ENCODE data around the gene ZNF282.

Gene ZNF282

DNA sequence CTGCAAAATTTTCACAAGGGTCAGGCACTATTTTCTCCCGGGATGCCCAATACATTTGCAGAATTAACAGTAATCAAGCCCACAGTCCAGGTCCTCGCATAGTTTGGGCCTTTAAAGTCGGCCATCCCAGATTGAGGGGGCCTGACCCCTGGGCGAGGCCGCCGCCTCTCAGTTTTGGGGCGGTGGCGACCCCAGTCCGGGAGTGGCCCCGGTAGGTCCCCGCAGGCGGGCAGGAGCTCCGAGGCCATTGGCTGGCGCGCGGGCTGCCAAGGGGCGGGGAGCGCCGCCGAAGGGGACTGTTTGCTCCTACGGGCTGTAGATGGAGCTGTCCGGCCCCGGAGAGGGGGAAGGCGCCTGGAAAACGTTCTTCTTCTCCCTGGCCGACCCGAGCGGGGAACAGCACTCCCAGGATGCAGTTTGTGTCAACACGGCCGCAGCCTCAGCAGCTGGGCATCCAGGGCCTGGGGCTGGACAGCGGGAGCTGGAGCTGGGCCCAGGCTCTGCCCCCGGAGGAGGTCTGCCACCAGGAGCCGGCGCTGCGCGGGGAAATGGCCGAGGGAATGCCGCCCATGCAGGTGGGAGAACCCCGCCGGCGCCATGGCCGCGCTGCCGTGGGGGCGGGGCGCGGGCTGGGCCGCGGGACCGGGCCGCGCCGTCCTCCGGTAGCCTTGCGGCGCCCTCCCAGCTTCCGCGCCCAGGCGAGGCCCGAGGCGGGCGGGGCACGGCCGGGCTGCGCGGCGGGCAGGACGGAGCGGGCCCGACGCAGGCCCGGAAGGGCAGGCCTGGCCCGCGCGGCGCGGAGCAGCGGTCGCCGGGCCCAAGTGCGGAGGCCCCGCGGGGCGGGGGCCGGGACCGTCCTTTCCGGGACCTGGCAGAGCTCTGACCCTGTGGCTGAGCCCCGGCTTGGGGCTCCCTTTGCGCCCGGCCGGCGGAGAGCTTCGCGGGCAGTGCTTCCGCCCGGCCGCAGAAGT is at the start of gene ZNF282:
TSS of gene ZNF282 (plus strand) at position 367 of the 971 bp plus-strand sequence. CDS start at position 411, 44 bp downstream.
- no peak for FAIRE-seq

DNA sequence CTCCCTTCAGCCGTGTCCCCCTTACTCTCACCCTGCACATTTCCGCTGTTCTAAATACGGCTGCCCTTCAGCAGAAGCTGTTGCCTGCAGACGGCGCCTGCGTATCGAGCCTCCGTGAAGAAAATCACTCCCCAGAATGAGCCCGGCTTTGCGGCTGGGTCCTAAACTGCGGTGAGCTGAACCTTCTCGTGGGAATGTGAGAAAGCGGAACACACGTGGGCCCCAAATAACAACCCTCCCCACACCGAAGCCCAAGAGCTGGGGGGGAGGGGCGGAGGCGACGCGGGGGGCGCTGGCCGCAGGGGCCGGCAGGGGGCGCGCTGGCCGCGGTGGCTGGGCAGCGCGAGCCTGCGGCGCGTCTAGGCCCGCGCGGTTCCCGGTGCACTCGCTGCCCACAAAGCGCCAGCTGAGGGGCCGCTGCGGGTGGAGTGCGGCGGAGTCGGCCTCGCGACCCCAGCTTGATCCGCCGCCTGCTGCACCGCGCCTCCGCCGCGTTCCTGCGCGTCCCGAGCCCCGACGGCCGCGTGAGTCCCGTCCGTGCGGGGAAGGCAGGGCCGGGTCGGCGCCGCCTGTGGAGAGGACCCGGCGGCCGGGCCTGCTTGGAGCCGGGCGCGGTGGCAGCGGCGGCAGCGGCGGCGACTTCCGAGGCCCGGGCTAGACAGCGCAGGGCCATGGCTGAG is 48.1 kb upstream of the ZNF282 start, which contains the start of gene ZNF398:
TSS of gene ZNF398 (plus strand) at position 382 of the 680 bp plus-strand sequence. CDS start at position 672, 290 bp downstream.
- no peak for FAIRE-seq

DNA sequence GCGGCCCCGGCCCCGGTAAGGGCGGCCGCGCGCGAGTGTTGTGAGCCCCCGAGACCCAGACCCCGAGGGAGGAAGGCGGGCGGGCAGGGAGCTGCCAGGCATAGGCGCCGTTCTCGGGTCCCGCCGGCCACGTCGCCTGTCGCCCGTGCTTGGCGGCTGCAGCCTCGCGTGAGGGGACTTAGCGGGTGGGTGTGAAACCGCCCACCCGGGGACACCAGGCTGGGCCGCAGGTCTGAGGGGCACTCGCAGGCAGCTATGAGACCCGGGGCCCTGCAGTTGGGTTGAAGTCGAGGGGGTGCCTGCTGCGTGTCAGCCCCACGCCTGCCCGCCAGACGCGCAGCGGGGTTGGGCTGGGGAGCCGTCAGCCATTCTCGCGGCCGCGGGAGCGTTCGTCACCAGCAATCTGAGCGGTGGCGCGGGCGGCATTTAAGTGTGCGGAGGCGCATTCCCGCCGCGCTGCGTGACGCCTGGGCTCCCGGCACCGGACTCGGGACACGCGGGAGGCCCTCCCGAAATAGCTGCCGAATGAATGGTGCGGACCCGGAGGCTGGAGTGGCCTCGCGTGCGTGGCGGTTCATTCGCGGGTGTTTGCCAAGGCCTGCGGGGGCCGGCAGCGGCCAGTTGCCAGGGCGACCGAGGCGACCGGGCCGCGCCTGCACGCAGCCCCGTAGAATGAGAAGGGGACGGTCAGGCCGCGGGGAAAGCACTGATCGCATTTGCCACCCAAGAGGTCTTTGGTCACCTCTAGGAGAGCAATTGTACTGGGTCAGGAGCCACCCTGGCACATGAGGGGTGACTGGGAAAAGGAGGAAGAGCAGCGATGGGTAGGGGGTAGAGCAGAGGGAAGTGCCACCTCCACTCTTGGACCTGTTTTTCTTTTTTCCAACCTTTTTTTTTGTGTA is 47.3 kb upstream of the ZNF282 start:
- no peak for FAIRE-seq

DNA sequence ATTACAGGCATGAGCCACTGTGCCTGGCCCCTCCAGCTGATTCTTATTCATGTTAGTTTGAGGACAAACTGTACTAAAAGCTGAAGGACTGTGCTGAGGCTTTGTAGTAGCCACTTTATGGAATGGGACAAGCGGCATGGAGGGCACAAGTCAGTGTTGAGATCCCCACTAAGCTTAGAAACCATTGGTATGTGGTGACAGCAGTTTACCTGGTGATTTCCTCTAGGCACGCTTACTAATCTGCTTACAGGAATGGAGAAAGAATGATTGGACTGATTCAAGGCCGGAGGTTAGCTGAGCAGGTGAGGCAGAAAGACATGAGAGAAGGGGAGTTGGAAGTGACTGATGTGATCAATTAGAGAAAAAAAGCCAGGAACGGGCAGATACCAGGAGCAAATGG is 44.4 kb upstream of the ZNF282 start:
- no peak for FAIRE-seq

DNA sequence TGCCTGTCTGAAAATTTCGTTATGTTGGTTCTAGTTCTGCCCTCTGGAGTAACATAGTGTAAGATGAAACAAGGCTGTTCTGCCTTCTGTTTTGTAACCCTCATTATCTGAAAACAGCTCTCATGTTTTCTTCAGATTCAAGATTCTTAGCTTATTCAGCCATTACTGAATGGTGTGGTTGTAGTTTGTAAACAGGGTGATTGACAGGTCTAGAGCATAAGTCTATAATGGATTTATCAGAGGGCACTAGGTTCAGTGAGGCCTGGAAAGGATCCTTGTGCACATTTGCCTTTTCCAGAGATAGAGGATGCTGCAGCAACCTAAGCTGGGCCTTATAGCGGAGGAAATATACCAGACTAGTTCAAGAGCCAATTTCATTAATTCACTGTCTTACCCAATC is 42.0 kb upstream of the ZNF282 start:
- FAIRE-seq: no peak

DNA sequence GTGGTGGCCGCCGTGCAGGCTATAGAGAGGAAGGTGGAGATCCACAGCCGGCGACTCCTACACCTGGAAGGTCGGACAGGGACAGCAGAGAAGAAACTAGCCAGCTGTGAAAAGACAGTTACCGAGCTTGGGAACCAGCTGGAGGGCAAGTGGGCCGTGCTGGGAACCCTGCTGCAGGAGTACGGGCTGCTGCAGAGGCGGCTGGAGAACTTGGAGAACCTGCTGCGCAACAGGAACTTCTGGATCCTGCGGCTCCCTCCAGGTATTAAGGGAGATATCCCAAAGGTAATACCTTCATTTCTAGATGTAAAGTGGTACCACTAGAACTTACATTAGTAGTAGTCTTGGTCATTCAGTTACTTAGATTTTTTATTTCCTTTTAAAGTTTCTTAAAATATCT is 41.3 kb upstream of the ZNF282 start:
- no peak for FAIRE-seq

DNA sequence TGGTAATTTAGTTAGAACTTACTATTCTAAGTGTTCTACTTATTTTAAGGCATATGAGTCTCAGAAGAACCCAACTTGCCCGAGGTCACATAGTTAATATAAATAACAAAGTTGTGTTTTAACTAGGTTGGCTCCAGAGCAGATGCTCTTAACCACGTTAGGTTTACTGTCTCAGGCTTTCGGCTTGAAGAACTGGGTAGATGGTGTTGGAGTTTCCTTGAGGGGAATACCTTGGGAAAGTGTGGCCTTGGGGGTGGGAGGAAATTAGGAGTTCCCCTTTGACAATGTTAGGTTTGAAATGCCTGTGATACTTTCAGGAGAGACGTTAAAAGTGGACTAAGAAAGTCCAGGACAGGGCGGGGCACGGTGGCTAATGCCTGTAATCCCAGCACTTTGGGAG is 38.4 kb upstream of the ZNF282 start:
- no peak for FAIRE-seq

DNA sequence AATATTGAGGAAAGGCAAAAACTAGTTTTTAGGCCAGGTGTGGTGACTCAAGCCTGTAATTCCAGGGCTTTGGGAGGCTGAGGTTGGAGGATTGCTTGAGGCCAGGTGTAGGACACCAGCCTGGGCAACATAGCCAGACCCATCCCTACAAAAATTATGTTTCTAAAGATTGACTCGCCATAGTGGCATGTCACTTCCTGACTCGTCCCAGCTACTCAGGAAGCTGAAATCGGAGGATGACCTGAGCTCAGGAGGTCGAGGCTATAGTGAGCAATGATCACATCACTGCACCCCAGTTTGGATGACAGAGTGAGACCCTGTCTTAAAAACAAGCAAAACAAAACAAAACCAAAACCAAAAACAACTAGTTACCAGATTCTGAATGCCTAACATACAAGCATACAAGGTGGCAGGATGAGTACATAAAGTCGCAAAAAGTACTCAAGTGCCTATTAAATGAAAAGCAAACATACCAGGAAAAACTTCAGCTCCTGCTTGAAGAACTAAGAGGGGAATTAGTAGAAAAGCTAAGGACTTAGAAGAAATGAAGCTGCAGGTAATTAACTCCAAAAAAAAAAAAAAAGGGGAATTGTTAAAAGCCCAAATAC is 34.0 kb upstream of the ZNF282 start:
- no peak for FAIRE-seq

DNA sequence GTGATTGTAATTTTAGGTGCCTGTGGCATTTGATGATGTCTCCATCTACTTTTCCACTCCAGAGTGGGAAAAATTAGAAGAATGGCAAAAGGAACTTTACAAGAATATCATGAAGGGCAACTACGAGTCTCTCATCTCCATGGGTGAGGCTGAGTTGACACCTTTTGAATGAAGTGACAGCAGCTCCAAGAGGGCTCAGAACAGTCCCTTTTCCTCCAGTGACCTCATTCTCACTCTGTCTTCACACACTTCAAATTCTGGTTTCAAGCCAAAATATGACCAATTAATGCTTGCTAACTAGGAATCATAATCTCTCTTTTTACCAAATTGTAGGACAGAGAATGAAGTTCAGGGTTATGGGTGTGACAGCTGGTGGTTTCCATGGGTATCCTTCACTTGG is 29.2 kb upstream of the ZNF282 start:
- no peak for FAIRE-seq

DNA sequence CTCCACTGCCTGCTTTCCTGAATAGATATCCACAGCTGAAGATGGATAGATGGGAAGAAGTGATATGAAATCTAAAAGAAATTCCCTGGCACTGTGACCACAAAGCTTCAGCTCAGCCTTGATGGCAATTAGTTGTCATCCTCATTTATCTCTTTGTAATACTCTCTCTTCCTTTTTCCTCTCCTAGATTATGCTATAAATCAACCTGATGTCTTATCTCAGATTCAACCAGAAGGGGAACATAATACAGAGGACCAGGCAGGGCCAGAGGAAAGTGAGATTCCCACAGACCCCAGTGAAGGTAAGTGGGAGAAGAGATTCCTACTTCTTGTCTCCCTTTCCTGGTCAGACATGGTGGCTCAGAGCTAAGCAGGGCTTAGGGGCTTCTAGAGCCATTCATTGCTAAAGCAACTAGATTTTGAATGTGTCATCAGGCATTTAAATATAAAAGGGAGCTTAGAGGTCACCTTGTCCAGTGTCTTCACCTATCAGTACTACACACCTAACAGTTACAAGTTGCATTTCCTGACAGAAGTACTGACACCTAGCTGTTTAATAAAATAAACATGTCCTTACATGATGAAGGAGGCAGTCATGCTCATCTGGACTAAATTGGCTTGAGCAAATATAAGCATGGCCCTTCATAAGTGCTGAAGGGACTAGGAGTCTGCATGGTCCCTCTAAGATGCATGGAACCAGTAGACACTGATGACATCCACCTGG is 28.6 kb upstream of the ZNF282 start:
- FAIRE-seq: no peak

DNA sequence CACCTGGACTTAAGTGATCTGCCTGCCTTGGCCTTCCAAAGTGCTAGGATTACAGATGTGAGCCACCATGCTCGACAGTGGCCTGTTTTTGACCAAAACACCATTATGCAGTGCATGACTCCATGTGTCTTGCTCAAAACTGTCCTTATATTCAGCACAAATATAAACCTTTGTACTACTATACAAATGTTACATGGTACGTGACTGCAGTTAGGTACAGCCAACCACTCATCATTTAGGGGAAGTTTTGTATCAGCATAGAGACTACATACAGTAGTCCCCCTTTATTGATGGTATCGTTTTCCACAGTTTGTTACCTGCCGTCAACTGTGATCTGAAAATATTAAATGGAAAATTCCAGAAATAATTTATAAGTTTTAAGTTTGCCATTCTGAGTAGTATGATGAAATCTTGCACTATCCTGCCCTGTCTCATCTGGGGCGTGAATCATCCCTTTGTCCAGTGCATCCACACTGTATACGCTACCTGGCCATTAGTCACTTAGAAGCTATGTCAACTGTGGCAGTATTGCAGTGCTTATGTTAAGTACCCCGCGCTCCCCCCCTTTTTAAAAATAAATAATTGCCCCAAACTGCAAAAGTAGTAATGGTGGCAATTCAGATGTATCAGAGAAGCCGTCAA is 23.3 kb upstream of the ZNF282 start:
- no peak for FAIRE-seq

DNA sequence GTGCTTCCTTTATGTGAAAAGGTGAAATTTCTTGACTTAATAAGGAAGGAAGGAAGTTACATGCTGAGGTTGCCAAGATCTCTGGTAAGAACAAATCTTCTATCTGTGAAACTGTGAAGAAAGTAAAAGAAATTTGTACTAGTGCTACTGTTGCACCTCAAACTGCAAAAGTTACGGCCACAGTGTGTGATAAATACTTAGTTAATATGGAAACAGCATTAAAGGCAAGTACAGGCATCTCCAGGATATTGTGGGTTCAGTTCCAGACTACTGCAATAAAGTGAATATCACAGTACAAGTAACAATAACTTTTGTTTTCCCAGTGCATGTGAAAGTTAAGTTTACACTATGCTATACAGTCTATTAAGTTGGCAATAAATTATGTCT is 22.8 kb upstream of the ZNF282 start:
- no peak for FAIRE-seq

DNA sequence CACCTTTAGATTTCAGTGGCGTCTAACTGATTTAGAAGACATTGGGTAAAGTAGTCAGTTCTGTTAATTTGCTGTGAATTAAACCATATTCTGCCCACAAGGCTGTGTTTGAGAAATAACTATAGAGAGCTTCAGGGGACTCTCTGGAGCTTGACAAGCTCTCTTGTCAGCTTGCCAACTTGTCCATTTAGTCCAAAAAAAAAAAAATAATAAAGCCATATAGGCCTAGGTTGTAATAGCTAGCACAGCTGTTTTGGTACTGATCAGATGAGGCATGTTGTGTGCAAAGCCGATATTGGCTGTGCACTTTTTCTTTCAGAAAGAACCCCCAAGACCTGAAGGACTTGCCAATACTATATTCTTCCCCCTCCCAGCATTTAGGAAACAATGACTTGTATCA is 20.2 kb upstream of the ZNF282 start:
- FAIRE-seq: no peak

DNA sequence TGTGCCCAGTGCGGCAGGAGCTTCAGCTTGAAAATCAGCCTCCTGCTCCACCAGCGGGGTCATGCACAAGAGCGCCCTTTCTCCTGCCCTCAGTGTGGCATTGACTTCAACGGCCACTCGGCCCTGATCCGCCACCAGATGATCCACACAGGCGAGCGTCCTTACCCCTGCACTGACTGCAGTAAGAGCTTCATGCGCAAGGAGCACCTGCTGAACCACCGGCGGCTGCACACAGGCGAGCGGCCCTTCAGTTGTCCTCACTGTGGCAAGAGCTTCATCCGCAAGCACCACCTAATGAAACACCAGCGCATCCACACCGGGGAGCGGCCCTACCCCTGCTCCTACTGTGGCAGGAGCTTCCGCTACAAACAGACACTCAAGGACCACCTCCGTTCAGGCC is 16.1 kb upstream of the ZNF282 start:
- FAIRE-seq: no peak

DNA sequence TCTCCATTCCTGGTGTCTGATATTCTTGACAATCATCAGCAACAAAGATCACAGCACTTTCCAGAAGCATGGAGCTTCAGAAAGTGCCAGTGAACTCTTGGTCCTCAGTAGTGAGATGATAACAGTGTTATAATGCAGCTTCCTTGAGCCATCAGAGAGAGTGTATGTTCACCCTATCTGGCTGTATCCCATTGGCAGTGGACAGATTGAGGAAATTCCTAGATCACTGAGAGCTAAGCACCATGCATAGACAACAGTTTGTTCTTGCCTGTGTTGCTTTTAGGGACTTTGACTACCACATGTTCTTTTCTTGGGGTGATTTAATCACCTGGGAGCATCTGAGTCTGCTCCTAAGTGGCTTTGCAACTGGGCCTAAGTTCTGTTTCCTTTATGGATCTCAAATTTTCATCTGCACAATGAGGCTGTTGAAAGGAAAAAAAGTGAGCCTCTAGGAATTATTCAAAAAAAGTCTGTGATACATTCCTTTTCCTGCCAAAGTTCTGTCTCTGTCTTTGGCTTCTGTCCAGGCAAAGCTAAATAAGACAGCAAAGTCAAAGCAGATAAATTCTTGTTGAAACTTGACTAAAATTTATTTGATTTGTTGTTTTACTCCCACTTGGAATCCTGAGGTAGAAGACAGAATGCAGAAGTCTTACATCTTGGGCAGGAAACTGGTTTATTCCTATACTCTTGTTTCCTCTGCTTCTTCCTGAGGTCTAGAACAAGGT is 14.5 kb upstream of the ZNF282 start:
- no peak for FAIRE-seq

DNA sequence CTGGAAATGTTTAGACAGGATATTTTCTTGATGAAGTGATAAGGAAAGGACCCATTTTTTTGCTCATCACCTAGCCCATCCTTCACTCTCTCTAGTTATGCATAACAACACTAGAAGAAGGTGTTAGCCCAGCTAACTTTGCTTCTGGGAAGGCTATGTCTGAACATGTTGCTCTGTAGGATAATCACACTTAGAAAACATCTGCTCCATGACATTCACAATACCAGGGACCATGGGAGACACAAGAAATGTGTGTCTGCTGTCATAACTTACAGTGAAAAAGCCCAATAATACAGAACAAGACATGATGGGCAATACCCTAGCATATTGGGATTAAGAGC is 13.9 kb upstream of the ZNF282 start:
- no peak for FAIRE-seq

DNA sequence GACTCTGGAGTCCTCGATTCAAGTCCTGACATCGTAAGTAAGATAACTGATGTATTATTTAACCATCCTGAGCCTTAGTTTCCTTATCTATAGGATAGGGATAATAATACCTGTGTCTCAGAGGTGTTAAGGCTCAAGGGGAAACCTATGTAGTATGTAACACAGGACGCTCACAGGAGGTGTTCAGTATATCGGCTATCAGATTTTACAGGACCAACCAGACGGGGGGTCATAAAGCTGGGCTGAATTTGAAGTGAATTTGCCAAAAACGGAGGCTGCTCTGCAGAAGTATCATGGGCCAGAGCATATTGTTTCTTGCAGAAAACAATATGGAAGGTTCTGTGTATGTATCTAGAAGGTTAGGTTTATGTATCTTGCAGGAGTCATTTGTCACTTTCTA is 11.1 kb upstream of the ZNF282 start:
- FAIRE-seq: no peak

DNA sequence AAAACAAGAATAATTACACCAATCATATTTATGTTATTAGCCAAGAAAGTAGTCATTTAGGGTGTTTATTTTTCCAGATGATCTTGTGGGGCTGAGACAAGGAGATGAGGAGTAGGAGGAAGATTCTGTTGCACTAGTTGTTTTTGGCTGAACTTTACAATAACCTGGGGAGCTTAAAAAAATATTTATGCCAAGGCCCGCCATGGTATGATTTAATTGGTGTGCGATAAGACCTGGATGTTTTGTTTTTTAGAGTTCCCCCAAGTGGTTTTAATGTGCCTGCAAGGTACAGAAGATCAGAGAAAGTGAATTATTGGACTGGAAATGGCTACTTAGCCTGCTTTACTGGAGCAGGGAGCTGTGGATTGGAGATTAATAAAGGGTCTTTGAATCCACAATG is 7.1 kb upstream of the ZNF282 start:
- FAIRE-seq: no peak

DNA sequence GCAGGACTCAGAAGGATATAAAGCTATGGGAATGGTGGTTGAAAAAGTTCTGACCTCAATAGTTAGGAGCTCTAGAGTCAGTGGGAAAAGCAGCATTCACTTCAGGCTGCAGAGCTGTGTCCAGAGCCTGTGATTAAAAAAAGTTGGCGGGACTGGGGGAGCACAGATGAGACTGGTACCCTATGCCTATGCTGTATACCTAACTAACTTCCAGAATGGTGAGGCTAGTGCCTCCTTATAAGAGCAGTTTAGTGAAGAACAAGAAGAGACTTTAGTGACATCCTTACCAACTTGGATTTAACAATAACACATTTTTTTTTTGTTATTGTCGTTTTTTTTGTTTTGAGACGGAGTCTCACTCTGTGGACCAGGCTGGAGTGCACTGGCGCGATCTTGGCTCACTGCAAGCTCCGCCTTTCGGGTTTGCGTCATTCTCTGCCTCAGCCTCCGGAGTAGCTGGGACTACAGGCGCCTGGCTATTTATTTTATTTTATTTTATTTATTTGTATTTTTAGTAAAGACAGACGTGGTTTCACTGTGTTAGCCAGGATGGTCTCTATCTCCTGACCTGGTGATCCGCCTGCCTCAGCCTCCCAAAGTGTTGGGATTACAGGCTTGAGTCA is 6.6 kb upstream of the ZNF282 start:
- FAIRE-seq: no peak

DNA sequence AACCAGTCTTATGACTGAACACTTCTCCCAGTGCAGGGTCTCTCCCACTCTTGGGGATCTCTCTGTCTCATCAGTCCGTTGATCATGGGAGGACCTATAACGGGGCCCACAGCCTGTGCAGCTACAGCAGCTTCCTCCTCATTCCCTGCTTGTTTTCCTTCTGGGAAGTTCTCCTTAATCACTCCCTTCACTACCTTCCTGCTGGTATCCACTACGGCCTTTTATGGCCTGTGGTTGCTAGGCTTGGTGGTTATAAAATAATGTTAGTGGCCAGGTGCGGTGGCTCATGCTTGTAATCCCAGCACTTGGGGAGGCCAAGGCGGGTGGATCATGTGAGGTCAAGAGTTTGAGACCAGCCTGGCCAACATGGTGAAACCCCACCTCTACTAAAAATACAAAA is 3.5 kb upstream of the ZNF282 start:
- no peak for FAIRE-seq

All from A204.1 (cell line).